ENCODE data around the gene YWHAG.
"Not testable (repeated sequence)": the region's sequence is repeated elsewhere in the genome, so short reads cannot be mapped to it uniquely, and the experiment has no call there.

GRCh38 chr7:76387789-76388188 is 29.0 kb upstream of the YWHAG start:
- TF ChIP-seq CTCF, POLR2A (IDR thresholded peaks at IDR 0.05): not testable (repeated sequence)

Measured in heart left ventricle (tissue), 13 donors.